RWPE2 (cell line): Measurements from ENCODE around the gene VPS26B.

ENCODE experiments used
- ATAC-seq: fragments of 200-7000 bp; cut with Tn5 transposase; 3 replicates; pipeline ENCODE4 v1.9.1; 2021; ENCODE audit warnings: low read depth
- DNase-seq: peaks from one replicate; pipeline ENCODE4 v3.0.0-alpha.2; 2020; ENCODE audit warnings: low spot score
- H3K27ac ChIP-seq: fragments of 450-650 bp; 2 replicates; pipeline ENCODE4 v1.5.1; 2017; ENCODE audit warnings: mild to moderate bottlenecking; ENCODE audit not compliant: poor library complexity, severe bottlenecking
- H3K27me3 ChIP-seq: fragments of 250-450 bp; sonication (Bioruptor Pico); 2 replicates; pipeline ENCODE4 v1.5.1; 2021; ENCODE audit warnings: mild to moderate bottlenecking, moderate library complexity; ENCODE audit not compliant: insufficient read depth, poor library complexity, severe bottlenecking
- H3K36me3 ChIP-seq: fragments of 250-450 bp; sonication (Bioruptor Pico); 2 replicates; pipeline ENCODE4 v1.5.1; 2020; ENCODE audit warnings: low read depth, mild to moderate bottlenecking, moderate library complexity
- H3K4me1 ChIP-seq: fragments of 250-450 bp; sonication (Bioruptor Pico); 2 replicates; pipeline ENCODE4 v1.5.1; 2021; ENCODE audit warnings: mild to moderate bottlenecking, moderate library complexity; ENCODE audit not compliant: insufficient read depth, poor library complexity, severe bottlenecking
- H3K4me3 ChIP-seq: fragments of 250-450 bp; sonication (Bioruptor Pico); 2 replicates; pipeline ENCODE4 v1.5.1; 2021; ENCODE audit warnings: mild to moderate bottlenecking, moderate library complexity; ENCODE audit not compliant: severe bottlenecking
- H3K9me3 ChIP-seq: fragments of 250-450 bp; sonication (Bioruptor Pico); 2 replicates; pipeline ENCODE4 v1.5.1; 2021; ENCODE audit warnings: mild to moderate bottlenecking, moderate library complexity; ENCODE audit not compliant: severe bottlenecking
- TF ChIP-seq, protein P1 (sequence below): fragments of 450-650 bp; IDR thresholded peaks from one replicate; pipeline ENCODE4 v1.5.1; 2017; ENCODE audit warnings: mild to moderate bottlenecking, moderate library complexity; ENCODE audit not compliant: poor library complexity, severe bottlenecking

VPS26B gene

DNA sequence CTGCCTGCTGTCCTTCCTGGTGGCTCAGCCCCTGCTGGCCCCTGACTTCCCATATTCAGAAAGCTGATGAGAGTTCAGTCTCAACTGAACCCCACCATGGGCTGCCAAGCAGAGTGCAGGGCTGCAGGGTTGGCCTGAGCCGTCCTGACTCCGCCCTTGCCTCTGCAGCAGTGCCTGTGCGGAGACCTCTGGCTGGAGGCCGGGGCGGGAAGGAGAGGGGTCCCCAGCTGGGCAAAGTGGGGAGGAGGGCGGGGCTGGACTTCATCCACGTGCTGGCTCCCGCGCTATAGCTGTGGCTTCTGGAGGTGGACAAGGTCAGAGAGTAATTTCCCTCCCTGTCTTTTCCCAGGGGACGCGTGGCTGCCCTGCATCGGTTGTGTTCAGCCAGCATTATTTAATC lies 65.3 kb downstream of the VPS26B start:
- DNase-seq (no peak), ATAC-seq (no peak)
- Histone ChIP-seq H3K36me3 (no peaks in the 10 kb centered on the region), H3K9me3 (no peaks in the 10 kb centered on the region), H3K4me3 (no peak overlapping the region), H3K27me3 (no peaks in the 10 kb centered on the region), H3K27ac (no peak overlapping the region), H3K4me1 (no peaks in the 10 kb centered on the region)
- TF ChIP-seq, protein P1, sequence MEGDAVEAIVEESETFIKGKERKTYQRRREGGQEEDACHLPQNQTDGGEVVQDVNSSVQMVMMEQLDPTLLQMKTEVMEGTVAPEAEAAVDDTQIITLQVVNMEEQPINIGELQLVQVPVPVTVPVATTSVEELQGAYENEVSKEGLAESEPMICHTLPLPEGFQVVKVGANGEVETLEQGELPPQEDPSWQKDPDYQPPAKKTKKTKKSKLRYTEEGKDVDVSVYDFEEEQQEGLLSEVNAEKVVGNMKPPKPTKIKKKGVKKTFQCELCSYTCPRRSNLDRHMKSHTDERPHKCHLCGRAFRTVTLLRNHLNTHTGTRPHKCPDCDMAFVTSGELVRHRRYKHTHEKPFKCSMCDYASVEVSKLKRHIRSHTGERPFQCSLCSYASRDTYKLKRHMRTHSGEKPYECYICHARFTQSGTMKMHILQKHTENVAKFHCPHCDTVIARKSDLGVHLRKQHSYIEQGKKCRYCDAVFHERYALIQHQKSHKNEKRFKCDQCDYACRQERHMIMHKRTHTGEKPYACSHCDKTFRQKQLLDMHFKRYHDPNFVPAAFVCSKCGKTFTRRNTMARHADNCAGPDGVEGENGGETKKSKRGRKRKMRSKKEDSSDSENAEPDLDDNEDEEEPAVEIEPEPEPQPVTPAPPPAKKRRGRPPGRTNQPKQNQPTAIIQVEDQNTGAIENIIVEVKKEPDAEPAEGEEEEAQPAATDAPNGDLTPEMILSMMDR = no peak

DNA sequence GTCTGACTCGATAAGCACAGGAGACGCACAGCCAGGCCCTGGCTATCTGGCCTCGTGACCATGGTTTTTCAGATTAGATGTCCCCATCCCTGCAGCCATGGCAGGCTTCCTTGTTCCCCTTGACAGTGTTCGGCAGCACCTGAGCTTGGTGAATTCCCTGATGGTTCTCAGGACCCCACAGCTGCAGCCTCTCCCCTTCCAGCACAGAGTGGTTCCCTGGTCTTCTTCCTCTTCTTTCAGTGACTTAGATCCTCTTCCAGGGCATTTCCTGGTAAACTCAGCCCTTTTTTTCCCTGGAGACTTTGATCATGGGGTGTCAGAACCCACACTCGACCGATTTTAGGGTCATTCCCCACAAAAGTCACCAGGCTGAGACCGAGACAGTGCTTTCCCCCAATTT lies 66.2 kb downstream of the VPS26B start:
- ATAC-seq (no peak), DNase-seq (no peak)
- no peaks in the 10 kb centered on the region for H3K9me3 ChIP-seq
- H3K27ac ChIP-seq = no peak overlapping the region
- no peak overlapping the region for H3K4me3 ChIP-seq
- no peaks in the 10 kb centered on the region for H3K36me3 ChIP-seq
- no peaks in the 10 kb centered on the region for H3K27me3 ChIP-seq
- TF ChIP-seq, protein P1 = no peak
- no peaks in the 10 kb centered on the region for H3K4me1 ChIP-seq

DNA sequence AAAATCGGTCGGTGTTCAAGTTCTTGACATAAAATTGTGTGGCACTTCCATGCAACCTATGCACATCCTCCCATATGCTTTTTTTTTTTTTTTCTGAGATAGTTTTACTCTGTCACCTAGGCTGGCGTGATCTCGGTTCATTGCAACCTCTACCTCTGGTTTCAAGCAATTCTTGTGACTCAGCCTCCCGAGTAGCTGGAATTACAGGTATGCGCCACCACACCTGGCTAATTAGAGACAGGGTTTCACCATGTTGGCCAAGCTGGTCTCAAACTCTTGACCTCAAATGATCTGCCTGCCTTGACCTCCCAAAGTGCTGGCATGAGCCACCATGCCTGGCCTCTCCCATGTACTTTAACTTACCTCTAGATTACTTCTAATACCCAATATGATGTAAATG lies 66.7 kb downstream of the VPS26B start:
- Histone ChIP-seq H3K36me3 (no peaks in the 10 kb centered on the region), H3K4me1 (no peaks in the 10 kb centered on the region), H3K27ac (no peak overlapping the region), H3K4me3 (no peak overlapping the region), H3K27me3 (no peaks in the 10 kb centered on the region), H3K9me3 (no peaks in the 10 kb centered on the region)
- no peak for ATAC-seq
- no peak for DNase-seq
- TF ChIP-seq, protein P1 = no peak

DNA sequence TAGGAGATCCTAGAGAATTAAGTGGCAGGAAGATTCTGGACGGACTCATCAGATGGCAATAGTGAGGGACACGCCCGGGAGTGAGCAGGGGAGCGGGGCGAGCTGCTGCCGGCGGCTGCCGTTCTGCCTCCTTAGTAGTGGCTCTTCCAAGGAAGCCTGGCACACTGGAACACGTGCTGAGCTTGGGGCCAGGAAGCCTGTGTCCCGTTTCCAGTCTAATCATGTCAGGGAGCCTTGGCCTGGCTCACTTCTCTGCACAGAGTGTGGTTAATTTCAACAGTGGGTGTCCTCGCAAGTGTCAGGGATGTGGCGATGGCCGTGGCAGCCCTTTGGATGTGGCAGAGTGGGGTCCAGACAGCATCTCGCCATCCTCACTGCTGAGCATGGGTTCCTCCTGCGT lies 68.2 kb downstream of the VPS26B start:
- Histone ChIP-seq H3K9me3 (no peaks in the 10 kb centered on the region), H3K27me3 (no peaks in the 10 kb centered on the region), H3K4me3 (no peak overlapping the region), H3K27ac (no peak overlapping the region), H3K4me1 (no peaks in the 10 kb centered on the region), H3K36me3 (no peaks in the 10 kb centered on the region)
- no peak for DNase-seq
- TF ChIP-seq, protein P1 = no peak
- ATAC-seq = no peak

DNA sequence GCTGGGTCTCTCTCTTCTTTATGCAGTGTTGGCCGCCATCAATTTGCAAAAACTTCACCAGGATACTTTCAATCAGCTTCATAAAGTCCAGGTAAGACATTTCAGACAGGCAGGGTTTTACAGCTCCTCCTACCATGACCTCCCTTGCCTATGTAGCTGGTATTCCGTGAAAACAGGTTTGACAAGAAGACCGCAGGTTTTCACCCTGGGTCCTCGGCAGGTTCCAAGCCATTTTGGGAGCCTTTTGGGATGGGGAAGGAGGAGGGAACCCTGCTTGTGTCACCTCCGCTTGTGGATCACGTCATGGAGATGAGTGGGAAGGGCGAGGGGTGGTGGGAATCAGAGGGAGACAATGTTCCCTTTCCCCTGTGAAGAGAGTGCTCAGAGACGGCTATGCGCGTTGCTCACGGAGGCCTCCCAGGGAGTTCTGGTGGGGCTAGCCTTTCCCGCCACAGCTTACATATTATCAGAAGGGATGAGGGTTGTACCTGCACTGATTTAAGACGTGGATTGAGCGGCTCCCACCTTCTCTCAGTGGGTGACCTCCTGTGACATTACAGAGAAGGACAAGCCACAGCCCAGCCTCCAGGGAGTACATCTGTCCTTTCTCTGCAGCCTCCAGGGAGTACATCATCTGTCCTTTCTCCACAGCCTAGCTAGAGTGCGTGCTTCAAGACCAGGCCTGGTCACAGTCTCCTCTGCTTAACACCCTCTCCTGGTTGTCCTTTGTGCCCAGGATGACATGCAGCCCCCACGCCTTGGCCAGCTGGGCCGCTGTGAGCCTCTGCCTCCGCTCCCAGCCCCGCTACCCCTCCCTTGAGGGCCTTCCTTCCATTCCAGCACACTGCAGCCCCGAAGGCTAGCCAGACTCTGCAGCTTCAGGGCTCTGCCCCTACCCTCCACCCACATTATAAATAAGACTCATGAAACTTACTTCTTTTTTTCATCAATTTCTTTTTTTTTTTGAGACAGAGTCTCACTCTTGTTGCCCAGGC lies 68.9 kb downstream of the VPS26B start:
- Histone ChIP-seq H3K9me3 (no peaks in the 10 kb centered on the region), H3K27me3 (no peaks in the 10 kb centered on the region), H3K4me3 (no peak overlapping the region), H3K27ac (no peak overlapping the region), H3K36me3 (no peaks in the 10 kb centered on the region), H3K4me1 (no peaks in the 10 kb centered on the region)
- ATAC-seq (no peak), DNase-seq (no peak)
- TF ChIP-seq, protein P1 = no peak
